Thyroid gland (tissue), 4 donors: Measurements from ENCODE around the gene RAB27A.

Source experiments
- POLR2A ChIP-seq, 2 donors: fragments of 450-650 bp; IDR thresholded peaks; one replicate each; pipeline ENCODE4 v1.6.1; 2017; ENCODE audit warnings: antibody characterized with exemption in 2 of 2, mild to moderate bottlenecking in 2 of 2, moderate library complexity in 1 of 2
- TF ChIP-seq, protein P1 (sequence below), 6 experiments: fragments of 200-600 bp in 3 of 6; fragments of 450-650 bp in 3 of 6; sonication (generic) in 3 of 6; IDR thresholded peaks; one replicate each; pipeline ENCODE4 v1.5.1; 2016 to 2019; ENCODE audit warnings: antibody characterized with exemption in 6 of 6, mild to moderate bottlenecking in 2 of 6, inconsistent platforms in 1 of 6, moderate library complexity in 1 of 6

DNA sequence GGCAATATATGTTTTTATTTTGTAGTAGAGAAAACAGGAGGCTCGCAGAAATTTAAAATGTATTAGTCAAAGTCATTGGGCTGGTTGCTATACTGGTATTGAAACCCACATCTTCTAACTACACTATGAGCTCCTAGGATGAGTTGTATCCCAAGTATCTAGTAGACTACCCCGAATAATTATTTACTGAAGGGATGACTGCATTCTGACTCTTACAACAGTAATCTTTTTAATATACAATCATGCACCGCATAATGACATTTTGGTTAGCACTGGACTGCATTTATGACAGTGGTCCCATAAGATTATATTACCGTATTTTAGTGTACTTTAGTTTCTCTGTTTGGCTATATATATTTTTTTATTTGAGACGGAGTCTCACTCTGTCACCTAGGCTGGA, 44.8 kb upstream of the RAB27A start:
- TF ChIP-seq, protein P1, sequence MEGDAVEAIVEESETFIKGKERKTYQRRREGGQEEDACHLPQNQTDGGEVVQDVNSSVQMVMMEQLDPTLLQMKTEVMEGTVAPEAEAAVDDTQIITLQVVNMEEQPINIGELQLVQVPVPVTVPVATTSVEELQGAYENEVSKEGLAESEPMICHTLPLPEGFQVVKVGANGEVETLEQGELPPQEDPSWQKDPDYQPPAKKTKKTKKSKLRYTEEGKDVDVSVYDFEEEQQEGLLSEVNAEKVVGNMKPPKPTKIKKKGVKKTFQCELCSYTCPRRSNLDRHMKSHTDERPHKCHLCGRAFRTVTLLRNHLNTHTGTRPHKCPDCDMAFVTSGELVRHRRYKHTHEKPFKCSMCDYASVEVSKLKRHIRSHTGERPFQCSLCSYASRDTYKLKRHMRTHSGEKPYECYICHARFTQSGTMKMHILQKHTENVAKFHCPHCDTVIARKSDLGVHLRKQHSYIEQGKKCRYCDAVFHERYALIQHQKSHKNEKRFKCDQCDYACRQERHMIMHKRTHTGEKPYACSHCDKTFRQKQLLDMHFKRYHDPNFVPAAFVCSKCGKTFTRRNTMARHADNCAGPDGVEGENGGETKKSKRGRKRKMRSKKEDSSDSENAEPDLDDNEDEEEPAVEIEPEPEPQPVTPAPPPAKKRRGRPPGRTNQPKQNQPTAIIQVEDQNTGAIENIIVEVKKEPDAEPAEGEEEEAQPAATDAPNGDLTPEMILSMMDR (IDR thresholded peaks at IDR 0.05), result no peak
- TF ChIP-seq POLR2A (IDR thresholded peaks at IDR 0.05), result no peak
